BLaER1 (cell line): ENCODE data around the gene USP31.

Source experiments
- H3K27ac ChIP-seq: shearing (Covaris generic); formaldehyde crosslinking; 2 replicates; pipeline ENCODE4 v1.8.1; 2022
- H3K27me3 ChIP-seq: shearing (Covaris generic); formaldehyde crosslinking; 2 replicates; pipeline ENCODE4 v1.8.1; 2022
- H3K36me3 ChIP-seq: shearing (Covaris generic); formaldehyde crosslinking; 2 replicates; pipeline ENCODE4 v1.8.1; 2022
- H3K4me1 ChIP-seq: shearing (Covaris generic); formaldehyde crosslinking; 2 replicates; pipeline ENCODE4 v1.8.1; 2022
- H3K4me2 ChIP-seq: shearing (Covaris generic); formaldehyde crosslinking; 2 replicates; pipeline ENCODE4 v1.8.1; 2022
- H3K4me3 ChIP-seq: shearing (Covaris generic); formaldehyde crosslinking; 2 replicates; pipeline ENCODE4 v1.8.1; 2022
- H3K9ac ChIP-seq: shearing (Covaris generic); formaldehyde crosslinking; 2 replicates; pipeline ENCODE4 v1.8.1; 2022
- H3K9me3 ChIP-seq: shearing (Covaris generic); formaldehyde crosslinking; 2 replicates; pipeline ENCODE4 v1.8.1; 2022
- H4K20me1 ChIP-seq: shearing (Covaris generic); formaldehyde crosslinking; 2 replicates; pipeline ENCODE4 v1.8.1; 2022
- Cebpa-rat ChIP-seq: shearing (Covaris generic); IDR thresholded peaks from 2 replicates; pipeline ENCODE4 v1.8.1; 2022

The USP31 gene

DNA sequence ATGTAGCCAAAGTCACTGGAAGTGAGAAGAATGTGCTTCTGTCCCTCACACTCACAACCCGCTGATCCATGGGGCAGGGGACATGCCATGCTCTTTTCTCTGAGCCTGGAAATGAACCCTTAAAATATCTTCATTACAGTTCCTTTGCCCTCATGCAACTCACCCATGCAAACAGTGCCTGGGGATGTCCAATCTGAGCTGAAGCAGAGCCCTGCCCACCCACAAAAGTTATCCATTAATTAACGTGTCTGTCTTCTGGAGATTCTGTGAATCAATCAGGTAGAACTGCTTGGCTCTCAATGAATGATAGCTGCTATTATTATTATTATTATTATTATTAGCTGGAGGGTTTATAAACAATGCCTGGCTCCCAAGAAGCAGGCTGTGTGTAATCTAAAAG, 133.7 kb downstream of the USP31 start:
- no peaks in the 10 kb centered on the region for H3K27me3 ChIP-seq
- H3K36me3 ChIP-seq = no peaks in the 10 kb centered on the region
- no peak overlapping the region for H3K4me2 ChIP-seq
- H3K9ac ChIP-seq = no peak overlapping the region
- no peak overlapping the region for H3K27ac ChIP-seq
- H3K4me3 ChIP-seq = no peak overlapping the region
- peaks cover 12% of the 10 kb centered on the region for H3K4me1 ChIP-seq
- no peaks in the 10 kb centered on the region for H3K9me3 ChIP-seq
- no peaks in the 10 kb centered on the region for H4K20me1 ChIP-seq
- no peak for TF ChIP-seq Cebpa-rat

DNA sequence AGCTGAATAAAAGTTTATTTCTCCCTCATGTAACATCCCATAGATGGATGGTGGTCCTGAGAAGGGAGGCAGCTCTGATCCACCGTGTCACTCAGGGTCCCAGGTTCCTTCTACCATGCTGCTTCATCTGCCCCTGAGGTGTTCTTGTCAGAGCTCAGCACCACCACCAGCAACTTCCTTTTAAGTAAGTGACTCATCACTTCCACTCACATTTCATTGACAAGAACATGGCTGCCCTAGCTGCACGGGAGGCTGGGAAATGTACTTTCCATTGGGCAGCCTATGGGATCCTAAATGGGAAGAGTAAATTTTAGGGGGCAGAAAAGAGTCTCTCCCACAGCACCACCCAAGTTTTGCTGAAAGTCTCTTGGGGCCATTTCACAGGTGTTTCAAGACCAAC, 134.7 kb downstream of the USP31 start:
- TF ChIP-seq Cebpa-rat = no peak
- Histone ChIP-seq H3K9me3 (no peaks in the 10 kb centered on the region), H3K4me3 (no peak overlapping the region), H3K4me1 (peaks cover 12% of the 10 kb centered on the region), H3K27ac (no peak overlapping the region), H3K4me2 (no peak overlapping the region), H3K36me3 (no peaks in the 10 kb centered on the region), H3K9ac (no peak overlapping the region), H3K27me3 (no peaks in the 10 kb centered on the region), H4K20me1 (no peaks in the 10 kb centered on the region)
